ENCODE data around the gene KRTAP5-10.

GRCh38 chr11:71565263-71565662 lies at the start of gene KRTAP5-10:
- TF ChIP-seq POLR2AphosphoS5 (IDR thresholded peaks at IDR 0.05; ENCODE audit: low read depth), result no peak
- TF ChIP-seq CTCF (IDR thresholded peaks at IDR 0.05; ENCODE audit: insufficient read depth, low read length), result no peak
